Ovary (tissue), 9 donors: ENCODE results near the gene IGF1R. TPM values are rescaled to one million over a fixed set of nuclear protein-coding genes. Genes with fewer than 3 reads are reported as not detected.

ENCODE experiments used
- DNase-seq, 5 donors: peaks; one replicate each; pipeline ENCODE4 v3.0.0-alpha.2; 2019 to 2020
- H3K27ac ChIP-seq, 2 donors: fragments of 200-600 bp; one replicate each; pipeline versions ENCODE4 v1.5.1 to v1.8.0; 2019 to 2022
- H3K27me3 ChIP-seq: fragments of 200-600 bp; one replicate; pipeline ENCODE4 v1.8.0; 2022
- H3K36me3 ChIP-seq: fragments of 200-600 bp; sonication (generic); one replicate; pipeline ENCODE4 v1.5.1; 2019
- H3K4me1 ChIP-seq: one replicate; pipeline ENCODE4 v1.8.1; 2013; ENCODE audit warnings: mild to moderate bottlenecking, moderate library complexity; ENCODE audit not compliant: insufficient read depth
- H3K4me3 ChIP-seq: fragments of 200-600 bp; sonication (generic); one replicate; pipeline ENCODE4 v1.5.1; 2017
- H3K9me3 ChIP-seq, 2 donors: fragments of 200-600 bp in 1 of 2; sonication (generic) in 1 of 2; one replicate each; pipeline versions ENCODE4 v1.5.1 to v1.8.1; 2013 to 2019; ENCODE audit warnings: mild to moderate bottlenecking in 1 of 2, moderate library complexity in 1 of 2
- CTCF ChIP-seq, 3 donors: fragments of 450-650 bp in 2 of 3; fragments of 200-600 bp in 1 of 3; IDR thresholded peaks; one replicate each; pipeline versions ENCODE4 v1.5.1 to v1.8.0; 2016 to 2022; ENCODE audit warnings: antibody characterized with exemption in 3 of 3, mild to moderate bottlenecking in 1 of 3
- EP300 ChIP-seq: sonication (generic); formaldehyde crosslinking; IDR thresholded peaks from one replicate; pipeline ENCODE4 v1.6.1; 2017; ENCODE audit warnings: antibody characterized with exemption
- POLR2A ChIP-seq: fragments of 450-650 bp; IDR thresholded peaks from one replicate; pipeline ENCODE4 v1.6.1; 2017; ENCODE audit warnings: antibody characterized with exemption, mild to moderate bottlenecking, moderate library complexity
- WGBS, 3 donors: extraction: QIAGEN DNeasy Blood & Tissue Kit in 1 of 3; methylation state at CpG; one replicate each; pipeline versions ENCODE4 v1.1.5 to v1.1.7; 2013 to 2017; 5-methylcytosine and 5-hydroxymethylcytosine counted together
- intact Hi-C, 4 donors: fragments of 100-400 bp; cut with DNase I; formaldehyde crosslinking; loops; one replicate each; pipeline versions ENCODE4 v1.11.0 to v1.15.1; 2022 to 2023
- polyA plus RNA-seq, 2 donors: library from polyadenylated mRNA; stranded (reverse); fragments of 200-250 nt in 1 of 2; fragments of 350-450 nt in 1 of 2; fragmentation: Illumina TruSeq in 1 of 2; extraction: RNeasy Lipid Tissue Mini Kit (QIAGEN cat#74804) in 1 of 2; gene quantifications; one replicate each; pipeline ENCODE4 v1.2.3, GENCODE V29; 2013 to 2014
- total RNA-seq, 7 donors: library from RNA; depleted of rRNA in 2 of 7; stranded (reverse); fragments of >200 nt in 2 of 7; fragmentation: NEBNext Ultra II Directional in 3 of 7; extraction: Animal tissue kit (Norgen Biotek cat#: 25700) in 3 of 7; gene quantifications; one replicate each; pipeline versions ENCODE4 v1.1.0 to v1.2.4, GENCODE V29; 2016 to 2023
- donor health status: DM: no; HTN: no; CAD: no; lungs with moderate emphysema.
- donor health status: DM: no; HTN: no; CAD: no.
- donor health status: Bipolar disorder and iron deficiency.
- donor health status: DM: yes; HTN: yes; CAD: no.
- donor health status: DM: no; HTN: no; CAD: no.
- donor health status: DM: yes; HTN: yes; CAD: no.

Gene IGF1R
- total and polyA plus RNA-seq, 9 donors = 15.4 to 88.7 (median 68.9) TPM

GRCh38 chr15:98933406-98933805 is 285.1 kb downstream of the IGF1R start:
- WGBS, 3 donors = 52 to 92% (median 81%) methylated on average over 9 of the region's 9 CpGs
- peak in 1 of 5 donors; percentile 5 for DNase-seq
- H3K36me3 ChIP-seq = no peaks in the 10 kb centered on the region
- H3K4me3 ChIP-seq = no peak overlapping the region
- H3K9me3 ChIP-seq = no peaks in the 10 kb centered on the region
- H3K27me3 ChIP-seq = no peaks in the 10 kb centered on the region
- intact Hi-C loops = no loop called here
- no peak overlapping the region for H3K27ac ChIP-seq
- peaks cover 15% of the 10 kb centered on the region for H3K4me1 ChIP-seq
- TF ChIP-seq EP300 (no peak), POLR2A (no peak), CTCF (IDR thresholded peaks at IDR 0.05) (no peak)

DNA sequence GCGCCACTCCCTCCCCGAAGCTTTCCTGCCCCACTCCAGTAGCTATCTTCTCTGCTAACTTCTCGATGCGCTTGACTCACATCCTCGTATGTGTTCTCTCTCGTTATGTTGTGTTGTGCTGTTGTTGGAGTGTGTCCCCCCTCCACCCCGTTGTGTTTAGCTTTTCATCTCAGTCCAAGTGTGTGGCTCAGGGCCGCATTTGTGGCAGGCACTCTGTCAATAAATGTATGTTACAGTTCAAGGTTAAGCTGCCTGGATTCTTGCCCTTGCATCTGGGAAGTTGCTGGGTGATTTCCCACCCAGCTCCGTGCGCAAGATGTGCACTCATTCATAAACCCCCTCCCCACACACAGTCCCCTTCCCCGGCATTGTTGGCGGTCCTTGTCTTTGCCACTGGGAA is 287.4 kb downstream of the IGF1R start:
- WGBS, 3 donors = 17 to 34% (median 32%) methylated on average over 12 of the region's 12 CpGs
- H3K4me3 ChIP-seq = no peak overlapping the region
- intact Hi-C loops = no loop called here
- TF ChIP-seq CTCF (IDR thresholded peaks at IDR 0.05) (no peak), POLR2A (no peak), EP300 (no peak)
- H3K9me3 ChIP-seq = no peaks in the 10 kb centered on the region
- no peak for DNase-seq
- H3K4me1 ChIP-seq = peaks cover 14% of the 10 kb centered on the region
- peak overlapping the region in 1 of 2 donors; percentile 24 for H3K27ac ChIP-seq
- no peaks in the 10 kb centered on the region for H3K36me3 ChIP-seq
- no peaks in the 10 kb centered on the region for H3K27me3 ChIP-seq

GRCh38 chr15:98937413-98938104 is 289.2 kb downstream of the IGF1R start:
- 94 to 96% (median 95%) methylated on average over 7 of the region's 7 CpGs for WGBS, 3 donors
- Histone ChIP-seq H3K4me1 (peaks cover 14% of the 10 kb centered on the region), H3K27ac (no peak overlapping the region), H3K36me3 (no peaks in the 10 kb centered on the region), H3K27me3 (no peaks in the 10 kb centered on the region), H3K9me3 (no peaks in the 10 kb centered on the region), H3K4me3 (no peak overlapping the region)
- TF ChIP-seq EP300 (no peak), CTCF (IDR thresholded peaks at IDR 0.05) (no peak), POLR2A (no peak)
- DNase-seq = no peak
- intact Hi-C loops = no loop called here

GRCh38 chr15:98938105-98938417 is 289.7 kb downstream of the IGF1R start:
- Histone ChIP-seq H3K27ac (no peak overlapping the region), H3K27me3 (no peaks in the 10 kb centered on the region), H3K36me3 (no peaks in the 10 kb centered on the region), H3K4me3 (no peak overlapping the region), H3K4me1 (peaks cover 13% of the 10 kb centered on the region), H3K9me3 (no peaks in the 10 kb centered on the region)
- TF ChIP-seq CTCF (IDR thresholded peaks at IDR 0.05) = no peak
- no peak for TF ChIP-seq EP300
- TF ChIP-seq POLR2A = no peak
- no peak for DNase-seq
- 92 to 96% (median 93%) methylated on average over 4 of the region's 4 CpGs for WGBS, 3 donors
- intact Hi-C loops = no loop called here
